ENCODE data around the gene FGGY.
"Not testable (repeated sequence)": the region's sequence is repeated elsewhere in the genome, so short reads cannot be mapped to it uniquely, and the experiment has no call there.

FGGY gene

GRCh38 chr1:59690171-59690930 is 393.5 kb downstream of the FGGY start:
- DNase-seq, result no peak

- peak; percentile 59 for DNase-seq
Observed at GRCh38 chr1:59691261-59691660, 394.4 kb downstream of the FGGY start.

- DNase-seq, result peak; percentile 75
Observed at GRCh38 chr1:59692591-59692990, 395.7 kb downstream of the FGGY start.

- no peak for DNase-seq
Observed at GRCh38 chr1:59693406-59693805, 396.5 kb downstream of the FGGY start.

GRCh38 chr1:59695252-59695651 is 398.4 kb downstream of the FGGY start:
- DNase-seq, result no peak

GRCh38 chr1:59696421-59697115 is 399.7 kb downstream of the FGGY start:
- DNase-seq, result no peak

- no peak for DNase-seq
Observed at GRCh38 chr1:59697150-59697800, 400.4 kb downstream of the FGGY start.

- DNase-seq, result no peak
Observed at GRCh38 chr1:59698386-59698785, 401.5 kb downstream of the FGGY start.

- DNase-seq, result no peak
Observed at GRCh38 chr1:59699227-59699847, 402.4 kb downstream of the FGGY start.

GRCh38 chr1:59701376-59701775 is 404.5 kb downstream of the FGGY start:
- no peak for DNase-seq

- no peak for DNase-seq
Observed at GRCh38 chr1:59703226-59703917, 406.5 kb downstream of the FGGY start.

- no peak for DNase-seq
Observed at GRCh38 chr1:59703918-59704378, 407.1 kb downstream of the FGGY start.

GRCh38 chr1:59704716-59705115 is 407.8 kb downstream of the FGGY start:
- no peak for DNase-seq

- DNase-seq, result no peak
Observed at GRCh38 chr1:59705466-59706302, 408.8 kb downstream of the FGGY start.

GRCh38 chr1:59706303-59706599 is 409.4 kb downstream of the FGGY start:
- DNase-seq, result no peak

- no peak for DNase-seq
Observed at GRCh38 chr1:59707178-59707791, 410.4 kb downstream of the FGGY start.

- no peak for DNase-seq
Observed at GRCh38 chr1:59709333-59709732, 412.4 kb downstream of the FGGY start.

- not testable (repeated sequence) for DNase-seq
Observed at GRCh38 chr1:59710920-59711319, 414.0 kb downstream of the FGGY start.

- no peak for DNase-seq
Observed at GRCh38 chr1:59714219-59714618, 417.3 kb downstream of the FGGY start.

GRCh38 chr1:59714966-59715365 is 418.1 kb downstream of the FGGY start:
- no peak for DNase-seq

- DNase-seq, result no peak
Observed at GRCh38 chr1:59716832-59717231, 419.9 kb downstream of the FGGY start.
